HG03565 (cell line): ENCODE results near the gene SPON2.

Experiments
- ATAC-seq: cut with Tn5 transposase; IDR thresholded peaks from one replicate; pipeline ENCODE4 v1.9.1; 2021; ENCODE audit warnings: mild to moderate bottlenecking, moderate library complexity; ENCODE audit not compliant: unreplicated experiment

Gene SPON2

DNA sequence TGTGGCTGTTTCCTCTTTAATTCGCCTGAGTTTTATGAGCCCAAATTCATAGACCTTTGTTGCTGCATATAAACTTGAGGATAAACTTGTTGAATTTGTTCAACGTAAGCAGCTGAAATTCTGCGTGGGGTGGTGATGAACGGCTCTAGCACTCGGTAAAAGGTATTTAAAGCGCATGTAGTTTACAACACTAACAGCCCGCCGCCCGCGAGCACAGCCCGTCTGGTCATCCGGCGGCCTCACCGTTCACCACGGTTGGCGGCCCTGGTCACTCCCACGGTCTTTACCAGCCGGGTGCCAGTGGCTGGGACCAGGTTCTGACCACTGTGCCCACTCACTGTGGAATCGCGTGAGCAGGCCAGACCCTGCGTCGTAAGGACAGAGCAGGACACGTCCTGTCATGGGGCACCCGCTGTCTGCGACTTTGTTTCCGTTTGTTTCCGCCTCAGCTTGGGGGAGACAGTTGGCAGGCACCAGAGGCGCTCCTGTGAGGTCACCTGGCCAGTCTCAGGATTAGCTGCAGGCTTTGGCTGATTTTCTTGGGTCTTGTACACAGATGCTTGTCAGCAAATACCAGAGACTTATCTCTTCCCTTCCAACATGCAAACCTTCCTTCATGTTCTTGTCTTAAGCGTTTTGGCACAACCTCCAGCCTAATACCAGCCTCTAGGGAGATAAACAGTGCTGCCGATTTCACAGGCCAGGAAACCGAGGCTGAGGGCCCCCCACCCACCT, 36.8 kb upstream of the SPON2 start:
- ATAC-seq = no peak

DNA sequence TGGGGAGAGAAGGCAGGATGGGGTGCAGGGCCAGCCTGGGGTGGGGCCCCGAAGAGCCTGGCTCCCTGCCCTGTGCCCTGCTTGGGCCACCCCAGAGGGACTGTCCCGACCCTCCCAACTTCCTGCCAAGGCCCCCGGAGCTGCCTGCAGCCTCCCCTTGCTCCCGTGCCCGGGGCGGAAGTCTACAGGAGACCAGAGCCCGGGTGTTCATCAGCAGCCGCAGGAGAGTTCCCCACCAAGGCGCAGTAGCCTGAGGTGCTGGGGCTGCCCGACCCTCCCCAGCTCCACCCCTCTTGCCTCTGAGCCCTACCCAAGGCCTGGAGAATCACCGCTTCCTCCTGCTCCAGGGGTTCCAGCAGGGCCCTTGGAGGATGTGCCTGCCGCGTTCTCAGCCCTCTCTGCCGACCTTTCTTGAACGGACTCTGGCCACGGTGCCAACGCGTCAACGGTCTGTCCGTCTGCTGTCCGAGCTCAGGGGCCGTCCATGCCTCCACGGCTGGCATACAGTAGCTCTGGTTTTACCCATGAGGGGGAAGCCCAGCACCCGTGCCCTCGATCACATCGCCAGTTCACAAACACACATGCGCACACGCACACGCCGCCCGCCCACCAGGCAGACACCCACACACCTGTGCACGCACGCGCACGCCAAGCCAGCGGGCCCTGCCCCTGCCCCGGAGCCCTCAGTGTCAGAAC, 36.0 kb upstream of the SPON2 start:
- ATAC-seq = no peak

GRCh38 chr4:1207603-1208265, 35.4 kb upstream of the SPON2 start:
- ATAC-seq = no peak

- ATAC-seq = no peak
These were observed 34.7 kb upstream of the SPON2 start for GRCh38 chr4:1207157-1207470.

DNA sequence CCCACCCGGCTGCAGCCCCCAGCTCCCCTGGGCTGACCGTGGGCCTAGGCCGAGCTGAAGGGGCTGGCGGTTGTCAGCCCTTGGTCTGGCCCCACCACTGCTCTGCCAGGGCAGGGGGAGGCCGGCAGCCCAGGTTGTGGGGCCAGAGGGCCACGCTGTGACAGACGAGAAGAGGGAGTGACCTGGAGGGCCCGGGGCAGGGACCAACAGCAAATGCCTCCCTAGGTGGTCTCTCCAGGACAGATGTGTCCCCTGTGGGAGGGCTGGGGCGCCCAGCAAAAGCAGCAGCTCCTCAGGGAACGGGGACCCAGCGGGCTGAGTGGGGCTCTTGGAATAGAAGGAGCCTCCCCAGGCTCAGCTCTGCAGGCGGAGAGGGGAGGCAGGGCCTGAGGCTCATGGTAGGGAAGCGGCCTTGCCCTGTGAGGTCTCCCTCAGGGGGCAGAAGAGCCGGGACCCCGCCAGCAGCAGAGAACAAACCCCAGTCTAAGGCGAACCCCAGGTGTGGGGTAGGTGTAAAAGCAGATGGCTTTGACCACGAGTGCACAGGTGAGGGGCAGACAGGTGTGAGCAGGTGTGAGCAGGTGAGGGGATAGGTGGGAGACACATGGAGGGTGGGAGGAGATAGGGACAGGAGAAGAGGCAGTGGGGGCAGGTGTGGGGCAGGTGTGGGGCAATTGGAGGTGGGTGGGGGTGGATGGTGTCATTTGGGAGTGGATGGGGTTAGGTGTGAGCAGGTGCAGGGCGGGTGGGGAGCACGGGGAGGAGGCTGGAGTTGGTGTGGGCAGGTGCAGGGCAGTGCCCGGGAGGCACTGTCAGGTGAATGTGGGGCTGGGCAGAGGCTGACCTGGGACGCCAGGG, 34.1 kb upstream of the SPON2 start:
- no peak for ATAC-seq

DNA sequence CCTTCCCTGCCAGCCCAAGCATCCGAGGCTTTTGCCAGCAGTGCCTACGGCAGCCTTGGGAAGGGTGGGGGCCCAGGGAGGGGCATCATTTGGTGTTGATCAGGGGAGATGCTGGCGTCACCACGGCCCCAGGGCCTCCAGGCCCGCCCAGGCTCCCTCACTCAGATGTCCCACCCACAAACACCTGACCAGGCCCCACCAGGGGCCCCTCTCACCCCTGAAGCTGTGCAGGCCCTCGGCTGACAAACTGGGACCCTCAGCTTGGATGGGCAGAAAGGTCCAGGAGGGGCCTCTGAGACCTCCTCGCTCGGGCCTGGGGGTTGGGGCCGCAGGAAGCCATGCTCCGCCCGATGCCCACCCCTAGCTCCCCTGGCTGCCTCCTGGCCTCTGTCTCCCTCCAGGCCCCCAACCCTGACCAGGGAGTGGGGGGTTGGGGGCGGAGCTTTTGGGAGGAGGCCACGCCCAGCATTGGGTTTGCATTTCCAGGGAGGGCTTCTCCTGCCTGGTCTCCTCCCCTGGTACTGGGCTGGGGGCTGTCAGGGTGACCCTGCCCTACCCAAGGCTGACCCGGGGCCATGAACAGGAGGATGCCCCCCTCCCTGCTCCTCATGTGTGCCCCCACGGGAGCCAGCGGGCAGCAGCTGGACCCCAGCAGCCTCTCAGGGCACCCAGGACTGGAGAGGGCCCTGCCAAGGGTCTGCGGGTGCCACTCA, 33.4 kb upstream of the SPON2 start:
- ATAC-seq = no peak

DNA sequence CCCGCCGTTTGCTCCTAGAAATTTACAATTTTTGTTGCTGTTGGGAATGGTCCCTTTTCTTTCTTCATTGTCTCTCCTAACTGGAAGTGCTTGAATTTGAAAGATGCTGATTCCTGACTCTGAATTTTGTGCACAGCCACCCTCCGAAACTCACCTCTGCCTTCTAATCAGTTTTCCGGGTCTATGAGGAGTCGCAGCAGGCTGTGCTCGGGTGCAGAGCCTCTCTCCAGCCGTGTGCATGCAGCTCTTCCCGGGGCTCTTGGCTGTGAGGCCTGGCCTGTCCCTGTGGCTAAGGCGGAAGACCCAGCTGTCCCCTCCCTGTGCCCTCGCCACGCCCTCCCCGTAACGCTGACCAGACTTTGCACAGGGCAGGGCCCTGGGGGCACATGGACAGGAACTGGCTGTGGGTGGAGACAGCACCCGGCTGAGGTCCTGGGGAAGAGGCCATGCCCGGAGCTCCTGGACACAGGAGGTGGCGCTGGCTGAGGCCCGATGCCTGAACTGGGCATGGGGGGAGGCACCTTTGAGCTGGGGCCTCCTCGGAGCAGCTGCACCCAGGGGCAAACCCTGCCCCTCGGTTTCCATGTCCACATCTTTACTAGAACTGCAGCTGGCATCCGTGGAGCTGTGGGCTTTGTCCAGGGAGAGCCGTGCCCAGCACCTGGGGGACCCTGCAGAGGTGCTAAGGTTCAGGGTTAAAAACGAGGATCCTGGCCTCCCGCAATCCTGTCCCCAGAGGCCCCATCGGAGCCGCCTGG, 32.6 kb upstream of the SPON2 start:
- no peak for ATAC-seq

DNA sequence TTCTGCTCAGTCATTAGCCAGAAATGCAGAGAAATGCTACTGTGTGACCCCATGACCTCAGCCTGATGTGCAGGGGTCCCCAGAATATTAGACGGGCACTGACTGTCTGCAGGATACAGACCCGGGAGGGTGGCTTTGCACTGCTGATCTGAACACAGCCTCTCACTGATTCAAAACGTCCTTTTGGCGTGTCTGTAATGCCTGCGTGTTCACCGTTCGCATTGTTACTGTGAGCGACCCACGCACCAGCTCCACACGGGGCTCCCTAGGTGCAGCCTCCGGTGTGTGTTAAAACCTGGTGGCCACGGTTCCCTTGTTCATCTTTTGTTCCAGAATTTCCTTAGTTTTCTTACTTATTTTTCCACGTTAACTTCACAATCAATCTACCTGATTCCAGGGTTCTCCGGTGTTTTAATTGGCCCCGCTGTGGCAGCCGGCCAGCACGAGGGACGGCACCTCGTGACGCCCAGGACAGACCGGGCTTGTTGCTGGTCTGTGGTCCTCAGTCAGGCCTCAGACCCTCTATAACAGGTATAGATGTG, 32.0 kb upstream of the SPON2 start:
- no peak for ATAC-seq

- ATAC-seq = no peak
These were observed 30.7 kb upstream of the SPON2 start for GRCh38 chr4:1203026-1203616.

DNA sequence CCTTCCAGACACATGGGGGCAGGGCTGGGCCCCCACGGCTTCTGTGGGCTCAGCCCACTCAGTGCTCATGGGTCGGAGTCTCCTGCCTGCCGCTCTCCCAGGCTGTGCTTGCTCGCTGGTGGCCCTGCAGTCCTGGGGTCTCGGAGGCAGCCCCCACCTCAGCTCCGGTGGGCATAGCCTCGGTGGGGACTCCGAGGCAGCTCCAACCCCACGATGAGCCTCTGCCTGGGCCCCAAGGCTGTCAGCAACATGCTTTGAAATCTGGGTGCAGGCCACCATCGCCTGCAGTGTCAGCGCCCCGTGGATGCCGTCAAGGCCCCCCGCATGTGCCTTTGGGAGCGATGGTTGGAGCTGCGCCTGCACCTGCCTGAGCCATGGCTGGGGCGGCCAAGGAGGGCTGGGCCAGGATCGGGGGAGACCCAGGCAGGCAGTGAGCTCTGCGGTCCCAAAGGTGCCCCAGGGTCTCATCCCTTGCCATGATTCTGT, 30.2 kb upstream of the SPON2 start:
- ATAC-seq = no peak

DNA sequence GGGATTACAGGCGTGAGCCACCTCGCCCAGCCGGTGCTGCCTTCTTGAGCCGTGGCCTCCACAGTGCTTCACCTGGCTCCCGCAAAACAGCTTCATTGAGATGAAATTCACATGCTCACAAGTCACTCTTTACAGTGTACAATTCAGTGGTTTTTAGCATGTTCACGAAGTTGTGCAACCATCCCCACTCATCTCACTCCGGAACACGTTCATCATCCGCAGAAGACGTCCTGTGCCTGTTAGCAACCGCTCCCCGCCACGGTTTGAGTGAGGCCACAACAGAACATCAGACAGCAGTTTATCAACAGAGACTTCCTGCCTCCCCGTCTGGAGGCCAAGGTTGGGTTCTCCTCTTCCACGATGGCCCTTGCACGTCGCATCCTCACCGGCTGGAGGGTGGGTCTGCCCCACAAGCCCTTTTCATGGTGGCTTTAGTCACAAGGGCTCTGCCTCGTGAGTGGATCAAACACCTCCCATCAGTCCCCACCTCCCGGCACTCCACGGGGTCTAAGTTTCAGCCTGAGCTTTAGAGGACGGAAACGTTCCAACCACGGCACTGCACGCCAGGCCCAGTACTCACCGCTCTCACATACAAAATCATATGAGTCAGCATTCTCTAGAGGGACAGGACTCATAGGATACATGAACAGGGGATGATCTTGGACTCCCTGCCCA, 29.6 kb upstream of the SPON2 start:
- no peak for ATAC-seq

GRCh38 chr4:1200425-1201035, 28.1 kb upstream of the SPON2 start:
- ATAC-seq = no peak

DNA sequence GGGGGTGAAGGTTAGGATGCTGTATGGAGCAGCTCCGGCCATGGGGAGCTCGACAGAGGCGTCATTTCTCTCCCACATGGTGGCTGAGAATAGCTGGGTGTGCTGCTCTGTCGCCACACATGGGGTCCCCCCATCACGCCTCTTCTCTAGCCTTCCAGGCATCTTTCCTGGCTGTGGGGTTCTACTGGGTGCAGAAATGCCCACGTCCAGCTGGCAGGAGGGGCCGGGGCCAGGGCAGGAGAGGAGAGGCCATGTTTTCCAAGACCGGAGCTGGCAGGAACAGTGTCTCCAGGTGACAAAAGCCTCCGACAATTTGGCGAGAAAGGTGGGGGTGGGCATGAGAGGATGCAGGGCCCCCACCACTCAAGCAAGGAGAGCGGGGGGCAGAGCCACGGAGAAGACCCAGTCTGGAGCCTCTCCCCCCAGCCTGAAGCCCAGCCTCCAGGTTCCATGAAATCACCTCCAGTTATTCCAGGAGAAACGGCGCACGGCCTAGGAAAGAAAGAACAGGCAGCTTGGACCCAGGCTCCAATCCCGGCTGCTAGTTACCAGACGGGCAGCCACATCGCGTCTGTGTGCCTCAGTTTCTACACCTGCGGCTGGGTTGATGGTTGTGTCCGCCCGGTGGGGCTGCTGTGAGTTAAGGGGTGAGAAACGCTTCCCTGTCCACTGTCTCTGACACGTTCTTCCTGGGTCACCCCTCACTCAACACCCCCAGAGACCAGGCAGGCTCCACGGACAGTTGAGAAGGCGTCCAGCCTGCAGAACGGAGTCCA, 27.4 kb upstream of the SPON2 start:
- ATAC-seq = no peak

GRCh38 chr4:1198098-1198844, 25.9 kb upstream of the SPON2 start:
- ATAC-seq = no peak

- ATAC-seq = no peak
These were observed 24.2 kb upstream of the SPON2 start for GRCh38 chr4:1196421-1197183.

GRCh38 chr4:1195891-1196401, 23.6 kb upstream of the SPON2 start:
- no peak for ATAC-seq
